ENCODE measurements around the gene BCAS3.

DNA sequence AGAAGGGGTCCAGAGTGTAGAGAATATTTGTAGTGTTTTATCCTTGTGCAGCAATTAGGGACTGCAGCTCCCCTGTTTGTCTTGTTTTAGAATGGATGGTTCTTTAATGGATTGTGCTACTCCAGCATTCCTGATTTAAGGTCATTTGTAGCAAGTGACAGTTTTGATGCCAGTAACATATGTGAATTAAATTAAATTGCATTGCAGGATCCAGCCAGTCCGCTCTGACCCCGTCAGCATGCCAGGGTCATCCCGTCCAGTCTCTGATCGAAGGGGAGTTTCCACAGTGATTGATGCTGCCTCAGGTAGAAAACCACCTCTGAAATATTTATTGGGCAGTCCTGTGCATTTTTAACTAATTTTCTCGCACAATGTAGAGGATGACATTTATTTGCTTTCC is 406.6 kb downstream of the BCAS3 start:
- TF ChIP-seq POLR2AphosphoS5 (IDR thresholded peaks at IDR 0.05; ENCODE audit: low read depth, low read length), result no peak
- no peak for TF ChIP-seq POLR2A (IDR thresholded peaks at IDR 0.05; ENCODE audit: low read depth, low read length)
